PC-3 (cell line): ENCODE data around the gene DTNB.

Source experiments
- CTCF ChIP-seq: fragments of 300-600 bp; sonication (generic); conservative IDR thresholded peaks from 2 replicates; pipeline ENCODE4 v1.5.1; 2017; ENCODE audit warnings: antibody characterized with exemption, low read depth, mild to moderate bottlenecking, low read length
- EZH2 ChIP-seq: fragments of 300-600 bp; sonication (generic); IDR thresholded peaks from one replicate; pipeline ENCODE4 v1.6.1; 2017; ENCODE audit warnings: antibody characterized with exemption, mild to moderate bottlenecking, low read length; ENCODE audit not compliant: unreplicated experiment

- TF ChIP-seq CTCF (no peak), EZH2 (no peak)
These were observed 12.4 kb upstream of the DTNB start for GRCh38 chr2:25685741-25686140.
